OCI-M1 (cell line): ENCODE measurements around the gene PDIA5.
"Not testable (repeated sequence)": the region's sequence is repeated elsewhere in the genome, so short reads cannot be mapped to it uniquely, and the experiment has no call there.

Experiments used
- DNase-seq: peaks from one replicate; lab custom pipeline; 2025; lab: John Stamatoyannopoulos, UW

The PDIA5 gene

GRCh38 chr3:123150449-123151215 is 83.8 kb downstream of the PDIA5 start:
- DNase-seq = no peak

GRCh38 chr3:123151251-123151705 is 84.5 kb downstream of the PDIA5 start:
- DNase-seq = no peak

GRCh38 chr3:123151853-123152420 is 85.1 kb downstream of the PDIA5 start:
- DNase-seq = not testable (repeated sequence)

GRCh38 chr3:123152687-123153086 is 85.9 kb downstream of the PDIA5 start:
- DNase-seq = no peak

- DNase-seq = no peak
Measured at GRCh38 chr3:123153125-123154019, 86.5 kb downstream of the PDIA5 start.

- no peak for DNase-seq
Measured at GRCh38 chr3:123154020-123154985, 87.5 kb downstream of the PDIA5 start.

- DNase-seq = no peak
Measured at GRCh38 chr3:123155471-123156011, 88.7 kb downstream of the PDIA5 start.

- DNase-seq = no peak
Measured at GRCh38 chr3:123156276-123156995, 89.6 kb downstream of the PDIA5 start.

- no peak for DNase-seq
Measured at GRCh38 chr3:123157209-123157597, 90.4 kb downstream of the PDIA5 start.

GRCh38 chr3:123157598-123158287 is 90.9 kb downstream of the PDIA5 start:
- DNase-seq = no peak

- DNase-seq = no peak
Measured at GRCh38 chr3:123158330-123158729, 91.5 kb downstream of the PDIA5 start.

- no peak for DNase-seq
Measured at GRCh38 chr3:123158899-123159390, 92.1 kb downstream of the PDIA5 start.

GRCh38 chr3:123159926-123160635 is 93.3 kb downstream of the PDIA5 start:
- DNase-seq = no peak

GRCh38 chr3:123161167-123161566 is 94.3 kb downstream of the PDIA5 start:
- DNase-seq = no peak

GRCh38 chr3:123163141-123163540 is 96.3 kb downstream of the PDIA5 start:
- no peak for DNase-seq

- DNase-seq = no peak
Measured at GRCh38 chr3:123165163-123165562, 98.3 kb downstream of the PDIA5 start.

GRCh38 chr3:123167686-123168085 is 100.9 kb downstream of the PDIA5 start:
- no peak for DNase-seq

- DNase-seq = no peak
Measured at GRCh38 chr3:123168122-123168521, 101.3 kb downstream of the PDIA5 start.

- no peak for DNase-seq
Measured at GRCh38 chr3:123168605-123169004, 101.8 kb downstream of the PDIA5 start.
